Neural progenitor cell (in vitro differentiated cells): ENCODE data around the gene ARMC6. TPM values are rescaled to one million over a fixed set of nuclear protein-coding genes. Genes with fewer than 3 reads are reported as not detected.
"Not testable (repeated sequence)": the region's sequence is repeated elsewhere in the genome, so short reads cannot be mapped to it uniquely, and the experiment has no call there.

Experiments used
- DNase-seq: peaks from one replicate; pipeline ENCODE4 v3.0.0-alpha.2; 2016; ENCODE audit warnings: low spot score
- H2AFZ ChIP-seq: fragments of 200-600 bp; sonication (generic); replicated peaks from 2 replicates; pipeline ENCODE4 v1.6.1; 2016; ENCODE audit warnings: antibody characterized with exemption
- H3F3A ChIP-seq: fragments of 200-600 bp; sonication (generic); 2 replicates; pipeline ENCODE4 v1.6.1; 2016; ENCODE audit warnings: antibody characterized with exemption, low read depth
- H3K27ac ChIP-seq: fragments of 200-600 bp; sonication (generic); 2 replicates; pipeline ENCODE4 v1.5.1; 2016; ENCODE audit warnings: mild to moderate bottlenecking
- H3K27me3 ChIP-seq: fragments of 200-600 bp; sonication (generic); 2 replicates; pipeline ENCODE4 v1.6.1; 2016; ENCODE audit warnings: mild to moderate bottlenecking, moderate library complexity
- H3K36me3 ChIP-seq: fragments of 200-600 bp; sonication (generic); 2 replicates; pipeline ENCODE4 v1.5.1; 2016
- H3K4me1 ChIP-seq: fragments of 200-600 bp; sonication (generic); 2 replicates; pipeline ENCODE4 v1.6.1; 2016; ENCODE audit warnings: mixed run types
- H3K4me2 ChIP-seq: fragments of 200-600 bp; sonication (generic); 2 replicates; pipeline ENCODE4 v1.6.1; 2016
- H3K4me3 ChIP-seq: fragments of 200-600 bp; sonication (generic); 2 replicates; pipeline ENCODE4 v1.5.1; 2016
- H3K79me2 ChIP-seq: fragments of 200-600 bp; sonication (generic); 2 replicates; pipeline ENCODE4 v1.6.1; 2016; ENCODE audit warnings: low read depth
- H3K9ac ChIP-seq: fragments of 200-600 bp; sonication (generic); 2 replicates; pipeline ENCODE4 v1.6.1; 2016
- H3K9me3 ChIP-seq: fragments of 200-600 bp; sonication (generic); 2 replicates; pipeline ENCODE4 v1.5.1; 2016; ENCODE audit warnings: low read depth
- H4K20me1 ChIP-seq: fragments of 200-600 bp; sonication (generic); 2 replicates; pipeline ENCODE4 v1.6.1; 2016; ENCODE audit warnings: low read depth
- H3K27ac Mint-ChIP-seq: 3 replicates; pipeline ENCODE4 v1.8.0; 2021; ENCODE audit warnings: mixed read lengths
- H3K27me3 Mint-ChIP-seq: 2 replicates; pipeline ENCODE4 v1.8.0; 2022; ENCODE audit warnings: low read depth, mild to moderate bottlenecking, inconsistent platforms, moderate library complexity, mixed read lengths; ENCODE audit not compliant: insufficient read depth
- H3K36me3 Mint-ChIP-seq: 3 replicates; pipeline ENCODE4 v1.8.0; 2021; ENCODE audit warnings: mixed read lengths
- H3K4me1 Mint-ChIP-seq: 3 replicates; pipeline ENCODE4 v1.8.0; 2021; ENCODE audit warnings: mixed read lengths
- H3K4me3 Mint-ChIP-seq: 3 replicates; pipeline ENCODE4 v1.8.0; 2021; ENCODE audit warnings: mild to moderate bottlenecking, moderate library complexity, mixed read lengths
- H3K9me3 Mint-ChIP-seq: 3 replicates; pipeline ENCODE4 v1.8.0; 2020; ENCODE audit warnings: mixed read lengths
- EZH2 ChIP-seq: fragments of 200-600 bp; sonication (generic); IDR thresholded peaks from 2 replicates; pipeline ENCODE4 v1.6.1; 2017; ENCODE audit warnings: antibody characterized with exemption, mild to moderate bottlenecking, moderate library complexity
- EZH2phosphoT487 ChIP-seq: fragments of 200-600 bp; sonication (generic); IDR thresholded peaks from 2 replicates; pipeline ENCODE4 v1.6.1; 2017; ENCODE audit warnings: antibody characterized with exemption
- total RNA-seq: library from RNA; depleted of rRNA; stranded (reverse); fragments of >200 nt; gene quantifications from 2 replicates; pipeline ENCODE4 v1.2.3, GENCODE V29; 2015; ENCODE audit warnings: low replicate concordance
- TF ChIP-seq, protein P1 (sequence below): fragments of 200-600 bp; sonication (generic); IDR thresholded peaks from 2 replicates; pipeline ENCODE4 v1.5.1; 2017; ENCODE audit warnings: antibody characterized with exemption, mild to moderate bottlenecking

The ARMC6 gene
- total RNA-seq, 1 donor from 2014 or later: 18.1 TPM

DNA sequence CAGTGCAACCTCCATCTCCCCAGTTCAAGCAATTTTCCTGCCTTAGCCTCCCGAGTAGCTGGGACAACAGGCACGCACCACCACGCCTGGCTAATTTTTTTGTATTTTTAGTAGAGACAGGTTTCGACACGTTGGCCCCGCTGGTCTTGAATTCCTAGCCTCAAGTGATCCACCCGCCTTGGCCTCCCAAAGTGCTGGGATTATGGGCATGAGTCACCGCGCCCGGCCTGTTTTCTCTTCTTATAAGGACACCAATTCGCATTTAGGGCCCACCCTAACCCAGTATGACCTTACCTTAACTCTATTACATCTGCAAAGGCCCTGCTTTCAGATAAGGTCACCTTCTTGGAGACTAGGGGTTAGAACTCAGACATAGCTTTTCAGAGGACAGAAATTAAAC lies 69.8 kb downstream of the ARMC6 start:
- no peak overlapping the region for H3K4me2 ChIP-seq
- peaks cover 5% of the 10 kb centered on the region for H3F3A ChIP-seq
- no peaks in the 10 kb centered on the region for H3K79me2 ChIP-seq
- peaks cover 19% of the 10 kb centered on the region for H3K4me1 Mint-ChIP-seq
- H3K9me3 ChIP-seq: no peaks in the 10 kb centered on the region
- no peak overlapping the region for H3K9ac ChIP-seq
- H3K36me3 ChIP-seq: no peaks in the 10 kb centered on the region
- TF ChIP-seq, protein P1, sequence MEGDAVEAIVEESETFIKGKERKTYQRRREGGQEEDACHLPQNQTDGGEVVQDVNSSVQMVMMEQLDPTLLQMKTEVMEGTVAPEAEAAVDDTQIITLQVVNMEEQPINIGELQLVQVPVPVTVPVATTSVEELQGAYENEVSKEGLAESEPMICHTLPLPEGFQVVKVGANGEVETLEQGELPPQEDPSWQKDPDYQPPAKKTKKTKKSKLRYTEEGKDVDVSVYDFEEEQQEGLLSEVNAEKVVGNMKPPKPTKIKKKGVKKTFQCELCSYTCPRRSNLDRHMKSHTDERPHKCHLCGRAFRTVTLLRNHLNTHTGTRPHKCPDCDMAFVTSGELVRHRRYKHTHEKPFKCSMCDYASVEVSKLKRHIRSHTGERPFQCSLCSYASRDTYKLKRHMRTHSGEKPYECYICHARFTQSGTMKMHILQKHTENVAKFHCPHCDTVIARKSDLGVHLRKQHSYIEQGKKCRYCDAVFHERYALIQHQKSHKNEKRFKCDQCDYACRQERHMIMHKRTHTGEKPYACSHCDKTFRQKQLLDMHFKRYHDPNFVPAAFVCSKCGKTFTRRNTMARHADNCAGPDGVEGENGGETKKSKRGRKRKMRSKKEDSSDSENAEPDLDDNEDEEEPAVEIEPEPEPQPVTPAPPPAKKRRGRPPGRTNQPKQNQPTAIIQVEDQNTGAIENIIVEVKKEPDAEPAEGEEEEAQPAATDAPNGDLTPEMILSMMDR: no peak
- no peak for TF ChIP-seq EZH2
- TF ChIP-seq EZH2phosphoT487: no peak
- H3K4me1 ChIP-seq: peaks cover 13% of the 10 kb centered on the region
- no peaks in the 10 kb centered on the region for H3K27me3 ChIP-seq
- H3K4me3 ChIP-seq: no peak overlapping the region
- no peaks in the 10 kb centered on the region for H3K9me3 Mint-ChIP-seq
- DNase-seq: no peak
- no peaks in the 10 kb centered on the region for H4K20me1 ChIP-seq
- no peaks in the 10 kb centered on the region for H3K36me3 Mint-ChIP-seq
- H3K27me3 Mint-ChIP-seq: peaks cover 3% of the 10 kb centered on the region
- no peak overlapping the region for H3K4me3 Mint-ChIP-seq
- H3K27ac Mint-ChIP-seq: no peak overlapping the region
- no peak overlapping the region for H2AFZ ChIP-seq
- no peak overlapping the region for H3K27ac ChIP-seq

DNA sequence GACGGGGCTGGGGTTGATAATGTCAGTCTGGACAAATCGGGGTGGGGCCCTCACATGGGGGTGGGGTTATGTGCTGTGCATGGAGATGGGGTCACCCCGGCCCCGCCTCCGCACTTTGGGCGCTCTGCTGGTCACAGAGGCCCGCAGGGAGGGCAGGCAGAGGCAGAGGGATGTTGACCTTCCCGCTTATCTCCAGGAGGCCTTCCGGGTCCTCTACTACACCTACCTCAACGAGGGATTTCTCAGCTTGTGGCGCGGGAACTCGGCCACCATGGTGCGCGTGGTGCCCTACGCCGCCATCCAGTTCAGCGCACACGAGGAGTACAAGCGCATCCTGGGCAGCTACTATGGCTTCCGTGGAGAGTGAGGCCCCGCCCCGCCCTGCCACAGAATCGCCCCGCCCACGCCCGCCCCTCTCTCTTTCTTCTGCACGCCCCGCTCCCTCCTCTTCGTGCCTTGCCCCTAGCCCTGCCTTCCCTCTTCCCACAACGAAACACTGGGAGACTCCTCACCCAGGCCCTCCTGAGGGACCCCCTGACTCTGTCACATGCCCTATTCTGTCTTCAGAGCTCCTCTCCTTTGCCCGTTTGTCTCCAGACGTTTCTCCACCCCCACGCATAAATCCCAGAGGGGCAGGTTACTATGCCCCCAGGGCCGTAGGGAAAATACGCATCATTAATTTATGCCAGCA lies 72.1 kb downstream of the ARMC6 start:
- TF ChIP-seq EZH2: no peak
- no peak for TF ChIP-seq EZH2phosphoT487
- TF ChIP-seq, protein P1: no peak
- Histone ChIP-seq H3K27ac (no peak overlapping the region), H3K4me3 (peak overlapping the region; percentile 48), H3K36me3 (no peaks in the 10 kb centered on the region), H3K4me1 (peaks cover 13% of the 10 kb centered on the region), H2AFZ (peak overlapping the region; percentile 71), H3K27me3 (peaks cover 5% of the 10 kb centered on the region), H3K9me3 (no peaks in the 10 kb centered on the region), H3K9ac (no peak overlapping the region), H3F3A (peaks cover 5% of the 10 kb centered on the region), H3K79me2 (no peaks in the 10 kb centered on the region), H3K4me2 (peak overlapping the region; percentile 84), H4K20me1 (no peaks in the 10 kb centered on the region)
- Mint-ChIP-seq H3K9me3 (no peaks in the 10 kb centered on the region), H3K4me3 (peak overlapping the region; percentile 84), H3K36me3 (no peaks in the 10 kb centered on the region), H3K27me3 (peaks cover 3% of the 10 kb centered on the region), H3K4me1 (peaks cover 20% of the 10 kb centered on the region), H3K27ac (peak overlapping the region; percentile 96)
- DNase-seq: peak; percentile 94

GRCh38 chr19:19106056-19106551 lies 72.7 kb downstream of the ARMC6 start:
- Histone ChIP-seq H3K79me2 (no peaks in the 10 kb centered on the region), H3K36me3 (no peaks in the 10 kb centered on the region), H3K27ac (no peak overlapping the region), H3K9ac (no peak overlapping the region), H3F3A (peaks cover 5% of the 10 kb centered on the region), H3K27me3 (peaks cover 11% of the 10 kb centered on the region), H3K9me3 (no peaks in the 10 kb centered on the region), H3K4me1 (peaks cover 13% of the 10 kb centered on the region), H3K4me2 (peak overlapping the region; percentile 84), H3K4me3 (peak overlapping the region; percentile 20), H4K20me1 (no peaks in the 10 kb centered on the region), H2AFZ (peak overlapping the region; percentile 71)
- H3K9me3 Mint-ChIP-seq: no peaks in the 10 kb centered on the region
- H3K36me3 Mint-ChIP-seq: no peaks in the 10 kb centered on the region
- H3K27ac Mint-ChIP-seq: peak overlapping the region; percentile 96
- TF ChIP-seq EZH2phosphoT487 (no peak), EZH2 (no peak)
- TF ChIP-seq, protein P1: no peak
- H3K27me3 Mint-ChIP-seq: peaks cover 6% of the 10 kb centered on the region
- peak; percentile 69 for DNase-seq
- H3K4me3 Mint-ChIP-seq: peak overlapping the region; percentile 84
- peaks cover 18% of the 10 kb centered on the region for H3K4me1 Mint-ChIP-seq

DNA sequence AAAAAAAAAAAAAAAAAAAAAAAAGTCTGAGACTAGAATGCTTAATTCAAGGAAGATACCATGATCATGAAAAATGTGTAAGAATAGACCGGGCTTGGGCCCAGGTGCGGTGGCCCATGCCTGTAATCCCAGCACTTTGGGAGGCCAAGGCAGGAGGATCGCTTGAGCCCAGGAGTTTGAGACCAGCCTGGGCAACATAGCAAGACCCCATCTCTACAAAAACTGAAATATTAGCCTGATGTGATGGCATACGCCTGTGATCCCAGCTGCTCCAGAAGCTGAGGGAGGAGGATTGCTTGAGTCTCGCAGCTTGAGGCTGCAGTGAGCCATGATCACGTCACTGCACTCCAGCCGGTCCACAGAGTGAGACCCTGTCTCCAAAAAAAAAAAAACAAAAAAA lies 73.5 kb downstream of the ARMC6 start:
- not testable (repeated sequence) for H3K79me2 ChIP-seq, H3K36me3 Mint-ChIP-seq, H3K36me3 ChIP-seq, H3K9ac ChIP-seq, H3K27ac ChIP-seq, H3K4me2 ChIP-seq, H3K4me3 Mint-ChIP-seq, H2AFZ ChIP-seq, DNase-seq, H3K27me3 Mint-ChIP-seq, H3K27ac Mint-ChIP-seq, H3K9me3 Mint-ChIP-seq, H3F3A ChIP-seq, H4K20me1 ChIP-seq, H3K9me3 ChIP-seq, H3K4me3 ChIP-seq
- H3K27me3 ChIP-seq: peaks cover 12% of the 10 kb centered on the region
- H3K4me1 Mint-ChIP-seq: peaks cover 19% of the 10 kb centered on the region
- H3K4me1 ChIP-seq: peaks cover 13% of the 10 kb centered on the region
